WTC11 (cell line): ENCODE results near the gene TMEM120B. TPM values are rescaled to one million over a fixed set of nuclear protein-coding genes. Genes with fewer than 3 reads are reported as not detected.

Experiments
- ATAC-seq: fragments of 200-7000 bp; cut with Tn5 transposase; 2 replicates; pipeline ENCODE4 v1.10.0; 2021; ENCODE audit warnings: mild to moderate bottlenecking, moderate library complexity
- CTCF ChIA-PET: fragments of 300-600 bp; sonication (Branson Sonifier 250); formaldehyde crosslinking; loops from one replicate; lab custom pipeline; 2021; ENCODE audit warnings: antibody characterized with exemption; lab: Charles Lee
- POLR2A ChIA-PET: fragments of 350-600 bp; sonication (Branson Sonifier 250); formaldehyde crosslinking; loops from one replicate; lab custom pipeline; 2021; ENCODE audit warnings: antibody characterized with exemption; lab: Charles Lee
- DNase-seq: peaks from one replicate; pipeline ENCODE4 v3.0.0; 2021; ENCODE audit warnings: low spot score
- H3K27ac Mint-ChIP-seq: 2 replicates; pipeline ENCODE4 v1.8.0; 2021; ENCODE audit warnings: mixed read lengths
- H3K27me3 Mint-ChIP-seq: 2 replicates; pipeline ENCODE4 v1.8.0; 2021; ENCODE audit warnings: low read depth, mild to moderate bottlenecking, moderate library complexity, mixed read lengths
- H3K36me3 Mint-ChIP-seq: 2 replicates; pipeline ENCODE4 v1.8.0; 2021; ENCODE audit warnings: mixed read lengths
- H3K4me1 Mint-ChIP-seq: 2 replicates; pipeline ENCODE4 v1.8.0; 2022; ENCODE audit warnings: mixed read lengths
- H3K4me3 Mint-ChIP-seq: 2 replicates; pipeline ENCODE4 v1.8.0; 2021; ENCODE audit warnings: mild to moderate bottlenecking, moderate library complexity, mixed read lengths
- H3K9me3 Mint-ChIP-seq: 2 replicates; pipeline ENCODE4 v1.8.0; 2021; ENCODE audit warnings: mixed read lengths
- ATF2 ChIP-seq: sonication (generic); formaldehyde crosslinking; IDR thresholded peaks from 2 replicates; pipeline ENCODE4 v1.8.1; 2022; ENCODE audit warnings: low read depth, missing genetic modification reagents, borderline replicate concordance
- ATF6 ChIP-seq: sonication (generic); formaldehyde crosslinking; IDR thresholded peaks from 2 replicates; pipeline ENCODE4 v1.8.1; 2023; ENCODE audit warnings: mild to moderate bottlenecking, missing genetic modification reagents
- CTCF ChIP-seq: fragments of 200-600 bp; IDR thresholded peaks from 2 replicates; pipeline ENCODE4 v1.8.0; 2022; ENCODE audit warnings: antibody characterized with exemption
- ELF4 ChIP-seq: sonication (generic); formaldehyde crosslinking; IDR thresholded peaks from 2 replicates; pipeline ENCODE4 v1.8.1; 2022; ENCODE audit warnings: low read depth, mild to moderate bottlenecking, moderate library complexity, missing genetic modification reagents
- ETV6 ChIP-seq: sonication (generic); formaldehyde crosslinking; IDR thresholded peaks from 2 replicates; pipeline ENCODE4 v1.8.1; 2022; ENCODE audit warnings: mild to moderate bottlenecking, missing genetic modification reagents
- HMGXB4 ChIP-seq: sonication (generic); formaldehyde crosslinking; IDR thresholded peaks from 2 replicates; pipeline ENCODE4 v1.8.1; 2023; ENCODE audit warnings: mild to moderate bottlenecking, moderate library complexity, missing genetic modification reagents
- IRF2 ChIP-seq: sonication (generic); formaldehyde crosslinking; IDR thresholded peaks from 2 replicates; pipeline ENCODE4 v1.8.0; 2022; ENCODE audit warnings: low read depth, missing genetic modification reagents, borderline replicate concordance
- KAT7 ChIP-seq: sonication (generic); formaldehyde crosslinking; IDR thresholded peaks from 2 replicates; pipeline ENCODE4 v1.8.1; 2023; ENCODE audit warnings: missing genetic modification reagents, mild to moderate bottlenecking, borderline replicate concordance
- MYBL2 ChIP-seq: sonication (generic); formaldehyde crosslinking; IDR thresholded peaks from 2 replicates; pipeline ENCODE4 v1.8.1; 2023; ENCODE audit warnings: mild to moderate bottlenecking, moderate library complexity, missing genetic modification reagents
- NFE2L1 ChIP-seq: sonication (generic); formaldehyde crosslinking; IDR thresholded peaks from 2 replicates; pipeline ENCODE4 v1.8.1; 2023; ENCODE audit warnings: missing genetic modification reagents
- PREB ChIP-seq: sonication (generic); formaldehyde crosslinking; IDR thresholded peaks from 2 replicates; pipeline ENCODE4 v1.8.1; 2022; ENCODE audit warnings: mild to moderate bottlenecking, missing genetic modification reagents, moderate library complexity, borderline replicate concordance
- PRRX2 ChIP-seq: fragments of 250-450 bp; sonication (Bioruptor Pico); IDR thresholded peaks from 2 replicates; pipeline ENCODE4 v1.8.0; 2021; ENCODE audit warnings: mild to moderate bottlenecking
- RELA ChIP-seq: sonication (generic); formaldehyde crosslinking; IDR thresholded peaks from 2 replicates; pipeline ENCODE4 v1.8.1; 2022; ENCODE audit warnings: missing genetic modification reagents, mild to moderate bottlenecking, borderline replicate concordance
- SOX15 ChIP-seq: fragments of 250-450 bp; sonication (Bioruptor Pico); IDR thresholded peaks from 2 replicates; pipeline ENCODE4 v1.9.0; 2021; ENCODE audit warnings: mild to moderate bottlenecking
- SP1 ChIP-seq: sonication (generic); formaldehyde crosslinking; conservative IDR thresholded peaks from 2 replicates; pipeline ENCODE4 v1.8.1; 2022; ENCODE audit warnings: missing genetic modification reagents
- STAT6 ChIP-seq: sonication (generic); formaldehyde crosslinking; conservative IDR thresholded peaks from 2 replicates; pipeline ENCODE4 v1.8.1; 2023; ENCODE audit warnings: mild to moderate bottlenecking, low read depth, missing genetic modification reagents, moderate library complexity
- TCF7 ChIP-seq: sonication (generic); formaldehyde crosslinking; IDR thresholded peaks from 2 replicates; pipeline ENCODE4 v1.8.0; 2022; ENCODE audit warnings: mild to moderate bottlenecking, low read depth, missing genetic modification reagents, moderate library complexity
- TEAD4 ChIP-seq: sonication (generic); formaldehyde crosslinking; IDR thresholded peaks from 2 replicates; pipeline ENCODE4 v1.8.0; 2022; ENCODE audit warnings: mild to moderate bottlenecking, missing genetic modification reagents
- ZMAT4 ChIP-seq: fragments of 250-450 bp; sonication (Bioruptor Pico); IDR thresholded peaks from 2 replicates; pipeline ENCODE4 v1.9.0; 2021; ENCODE audit warnings: mild to moderate bottlenecking
- ZNF425 ChIP-seq: fragments of 250-450 bp; sonication (Bioruptor Pico); conservative IDR thresholded peaks from 2 replicates; pipeline ENCODE4 v1.9.0; 2021; ENCODE audit warnings: mild to moderate bottlenecking
- ZNF671 ChIP-seq: fragments of 250-450 bp; sonication (Bioruptor Pico); IDR thresholded peaks from 2 replicates; pipeline ENCODE4 v1.8.0; 2021; ENCODE audit warnings: mild to moderate bottlenecking
- total RNA-seq: library from RNA; stranded (reverse); gene quantifications from 3 replicates; pipeline ENCODE4 v1.2.3, GENCODE V29; 2021

TMEM120B gene
- total RNA-seq, 1 experiment from 2014 or later, result 36.9 TPM

- no peak for TF ChIP-seq NFE2L1 (CRISPR knock-in tag)
- TF ChIP-seq ZNF425 (CRISPR knock-in tag), result no peak
- TF ChIP-seq TEAD4 (CRISPR knock-in tag), result no peak
- TF ChIP-seq PRRX2 (CRISPR knock-in tag), result no peak
- TF ChIP-seq MYBL2, result no peak
- TF ChIP-seq TCF7, result no peak
- peak; percentile 63; the same call in 1 of the 2 replicates for TF ChIP-seq ETV6
- no peak for TF ChIP-seq ATF2 (CRISPR knock-in tag)
- no peak for TF ChIP-seq ATF6 (CRISPR knock-in tag)
- peak; percentile 61; the same call in 1 of the 2 replicates for TF ChIP-seq KAT7
- TF ChIP-seq HMGXB4 (CRISPR knock-in tag), result no peak; the same call in 1 of the 2 replicates
- no peak for TF ChIP-seq IRF2
- peak; percentile 86 for TF ChIP-seq SP1 (CRISPR knock-in tag)
- no peak for TF ChIP-seq STAT6
- no peak for TF ChIP-seq RELA
- no peak for TF ChIP-seq ZNF671 (CRISPR knock-in tag)
Observed at GRCh38 chr12:121712461-121713256, at the start of gene TMEM120B (continued).

GRCh38 chr12:121663610-121663929, 49.0 kb upstream of the TMEM120B start:
- ChIA-PET CTCF (interaction anchor here (1.0 kb wide), 1 partner anchor 111 kb away, joined by 8 read pairs; no protein-coding TSS in a partner anchor), POLR2A (interaction anchor here (0.7 to 1.5 kb wide), 3 partner anchors 36 to 401 kb away, joined by 3 to 4 read pairs (median 3); no protein-coding TSS in a partner anchor)
- no peak overlapping the region for H3K4me3 Mint-ChIP-seq
- TF ChIP-seq ATF2 (CRISPR knock-in tag) (no peak), SOX15 (CRISPR knock-in tag) (no peak), ZMAT4 (CRISPR knock-in tag) (no peak), ELF4 (CRISPR knock-in tag) (no peak), CTCF (no peak), MYBL2 (no peak), PREB (no peak), NFE2L1 (CRISPR knock-in tag) (no peak)
- no peaks in the 10 kb centered on the region; the same call in 1 of the 2 replicates for H3K27me3 Mint-ChIP-seq
- DNase-seq (no peak), ATAC-seq (no peak)
- peaks cover 5% of the 10 kb centered on the region; the same call in 1 of the 2 replicates for H3K36me3 Mint-ChIP-seq
- peaks cover 24% of the 10 kb centered on the region for H3K4me1 Mint-ChIP-seq
- H3K9me3 Mint-ChIP-seq, result no peaks in the 10 kb centered on the region; the same call in 1 of the 2 replicates
- H3K27ac Mint-ChIP-seq, result peak overlapping the region; percentile 89
